Measurements from ENCODE around the gene KCP. TPM values are rescaled to one million over a fixed set of nuclear protein-coding genes. Genes with fewer than 3 reads are reported as not detected.

Gene KCP
- total RNA-seq, 1 experiment from 2014 or later, result 0.21 TPM

DNA sequence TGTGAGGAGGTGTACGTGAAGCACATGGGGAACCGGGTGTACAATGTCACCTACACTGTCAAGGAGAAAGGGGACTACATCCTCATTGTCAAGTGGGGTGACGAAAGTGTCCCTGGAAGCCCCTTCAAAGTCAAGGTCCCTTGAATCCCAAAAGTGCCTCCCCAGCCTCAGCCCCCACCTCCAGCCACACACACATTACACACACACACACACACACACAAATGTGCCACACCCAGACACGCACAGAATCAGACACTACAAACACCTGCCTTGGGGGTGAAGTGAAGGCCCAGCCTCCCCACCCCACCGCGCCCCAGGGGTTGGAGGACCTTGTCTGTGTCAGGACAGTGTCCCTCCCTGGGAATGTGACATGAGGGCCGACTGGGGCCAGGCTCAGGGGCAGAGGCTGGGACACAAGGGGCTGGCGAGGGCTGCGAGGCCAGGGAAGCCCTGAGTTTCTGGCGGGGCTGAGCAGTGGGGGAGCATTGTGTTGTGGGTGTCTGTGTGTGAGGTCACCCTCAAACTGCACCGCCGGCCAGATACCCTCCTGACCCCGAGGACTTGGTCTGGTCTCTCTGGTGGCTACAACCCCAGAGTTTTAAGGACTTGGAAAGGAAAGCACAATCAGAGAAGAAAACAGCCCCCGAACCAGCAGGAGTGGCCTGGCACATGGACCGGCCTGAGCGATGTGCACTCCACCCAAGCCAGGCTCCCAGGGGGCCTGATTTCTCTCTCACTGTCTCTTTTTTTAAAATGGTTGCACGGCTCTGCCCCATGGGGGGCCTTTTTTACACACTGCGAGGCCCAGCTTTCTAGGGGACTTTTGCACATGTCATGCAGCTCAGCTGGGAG is 51.9 kb downstream of the KCP start:
- no peak for DNase-seq (ENCODE audit: low spot score)

DNA sequence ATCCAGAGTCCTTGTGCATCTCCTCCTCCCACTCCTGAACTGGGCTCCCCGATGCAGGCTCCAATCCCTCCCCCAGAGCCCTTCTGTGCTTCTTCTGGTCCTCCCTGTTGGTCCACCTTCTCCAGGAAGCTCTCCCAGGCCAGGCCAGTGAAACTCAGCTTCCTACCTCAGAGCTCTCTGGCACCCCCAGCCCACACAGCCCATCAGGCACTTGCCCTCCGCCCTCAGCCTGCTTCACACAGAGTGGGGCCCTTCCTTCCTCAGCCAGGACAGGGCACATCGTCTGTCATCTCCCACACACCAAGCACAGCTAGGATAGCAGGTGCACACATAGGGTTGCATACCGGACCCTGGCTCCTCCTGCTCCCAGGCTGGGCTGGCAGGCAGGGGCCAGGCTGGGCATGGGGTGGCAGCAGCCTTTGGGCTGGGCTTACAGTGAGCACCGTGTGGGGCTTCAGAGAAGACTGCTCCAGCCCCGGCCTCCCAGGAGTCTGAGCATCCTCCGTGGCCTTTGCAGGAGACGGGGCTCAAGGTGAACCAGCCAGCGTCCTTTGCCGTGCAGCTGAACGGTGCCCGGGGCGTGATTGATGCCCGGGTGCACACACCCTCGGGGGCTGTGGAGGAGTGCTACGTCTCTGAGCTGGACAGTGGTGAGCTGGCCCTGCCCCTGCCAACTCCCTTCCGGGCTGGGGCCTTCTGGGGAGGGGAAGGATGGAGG is 54.3 kb downstream of the KCP start:
- DNase-seq (ENCODE audit: low spot score), result no peak

DNA sequence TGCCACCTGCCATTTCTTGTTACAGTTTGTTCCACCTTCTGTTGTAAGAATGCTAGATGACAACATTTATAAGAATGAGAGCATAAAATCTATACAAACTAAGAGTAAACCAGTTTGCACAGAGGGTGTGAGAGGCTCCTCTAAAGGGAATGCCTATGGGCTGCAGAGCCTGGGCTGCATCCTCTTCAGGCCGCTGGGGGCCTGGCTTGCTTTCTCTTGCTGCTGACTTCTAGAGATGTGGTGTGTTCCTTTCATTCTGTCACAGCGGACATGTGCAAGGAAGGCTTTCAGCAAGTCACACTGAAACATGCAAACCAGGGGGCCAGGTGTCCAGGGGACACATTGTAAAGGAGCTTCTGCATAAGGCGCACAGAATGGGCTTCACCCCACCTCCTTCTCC is 55.0 kb downstream of the KCP start:
- no peak for DNase-seq (ENCODE audit: low spot score)

DNA sequence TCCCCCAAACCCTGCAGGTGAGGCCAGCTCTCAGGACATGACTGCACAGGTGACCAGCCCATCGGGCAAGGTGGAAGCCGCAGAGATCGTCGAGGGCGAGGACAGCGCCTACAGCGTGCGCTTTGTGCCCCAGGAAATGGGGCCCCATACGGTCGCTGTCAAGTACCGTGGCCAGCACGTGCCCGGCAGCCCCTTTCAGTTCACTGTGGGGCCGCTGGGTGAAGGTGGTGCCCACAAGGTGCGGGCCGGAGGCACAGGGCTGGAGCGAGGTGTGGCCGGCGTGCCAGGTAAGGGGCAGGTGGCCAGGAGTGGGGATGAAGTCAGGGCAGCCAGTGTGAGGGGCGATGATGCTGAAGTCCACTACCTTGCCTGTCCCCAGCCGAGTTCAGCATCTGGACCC is 56.1 kb downstream of the KCP start:
- DNase-seq (ENCODE audit: low spot score), result no peak

DNA sequence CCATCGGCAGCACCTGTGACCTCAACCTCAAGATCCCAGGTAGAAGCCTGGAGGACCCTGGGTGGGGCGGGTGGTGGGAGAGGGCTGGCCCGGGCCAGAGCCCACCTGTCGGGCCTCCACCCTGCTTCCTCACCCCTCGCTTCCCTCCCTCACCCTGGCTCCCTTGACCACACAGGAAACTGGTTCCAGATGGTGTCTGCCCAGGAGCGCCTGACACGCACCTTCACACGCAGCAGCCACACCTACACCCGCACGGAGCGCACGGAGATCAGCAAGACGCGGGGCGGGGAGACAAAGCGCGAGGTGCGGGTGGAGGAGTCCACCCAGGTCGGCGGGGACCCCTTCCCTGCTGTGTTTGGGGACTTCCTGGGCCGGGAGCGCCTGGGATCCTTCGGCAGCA is 56.7 kb downstream of the KCP start:
- DNase-seq (ENCODE audit: low spot score), result no peak

DNA sequence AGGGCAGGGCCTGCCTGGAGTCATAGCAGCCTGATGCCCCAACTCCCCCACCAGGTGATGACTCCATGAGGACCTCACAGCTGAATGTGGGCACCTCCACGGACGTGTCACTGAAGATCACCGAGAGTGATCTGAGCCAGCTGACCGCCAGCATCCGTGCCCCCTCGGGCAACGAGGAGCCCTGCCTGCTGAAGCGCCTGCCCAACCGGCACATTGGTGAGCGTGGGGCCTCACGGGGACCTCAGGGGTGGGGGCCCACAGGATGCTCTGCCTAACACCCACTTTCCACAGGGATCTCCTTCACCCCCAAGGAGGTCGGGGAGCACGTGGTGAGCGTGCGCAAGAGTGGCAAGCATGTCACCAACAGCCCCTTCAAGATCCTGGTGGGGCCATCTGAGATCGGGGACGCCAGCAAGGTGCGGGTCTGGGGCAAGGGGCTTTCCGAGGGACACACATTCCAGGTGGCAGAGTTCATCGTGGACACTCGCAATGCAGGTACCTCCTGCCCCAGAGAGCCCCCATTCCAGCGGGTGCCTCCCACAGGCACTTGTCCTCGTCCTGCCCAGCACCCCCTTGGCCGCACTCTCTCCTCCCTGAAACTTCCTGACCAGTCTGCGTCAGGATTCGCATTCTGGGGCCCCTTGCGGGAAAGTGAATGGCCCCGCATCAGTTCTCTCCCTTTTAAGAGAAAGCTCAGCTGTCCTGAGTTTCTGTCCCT is 57.8 kb downstream of the KCP start:
- DNase-seq (ENCODE audit: low spot score), result no peak

DNA sequence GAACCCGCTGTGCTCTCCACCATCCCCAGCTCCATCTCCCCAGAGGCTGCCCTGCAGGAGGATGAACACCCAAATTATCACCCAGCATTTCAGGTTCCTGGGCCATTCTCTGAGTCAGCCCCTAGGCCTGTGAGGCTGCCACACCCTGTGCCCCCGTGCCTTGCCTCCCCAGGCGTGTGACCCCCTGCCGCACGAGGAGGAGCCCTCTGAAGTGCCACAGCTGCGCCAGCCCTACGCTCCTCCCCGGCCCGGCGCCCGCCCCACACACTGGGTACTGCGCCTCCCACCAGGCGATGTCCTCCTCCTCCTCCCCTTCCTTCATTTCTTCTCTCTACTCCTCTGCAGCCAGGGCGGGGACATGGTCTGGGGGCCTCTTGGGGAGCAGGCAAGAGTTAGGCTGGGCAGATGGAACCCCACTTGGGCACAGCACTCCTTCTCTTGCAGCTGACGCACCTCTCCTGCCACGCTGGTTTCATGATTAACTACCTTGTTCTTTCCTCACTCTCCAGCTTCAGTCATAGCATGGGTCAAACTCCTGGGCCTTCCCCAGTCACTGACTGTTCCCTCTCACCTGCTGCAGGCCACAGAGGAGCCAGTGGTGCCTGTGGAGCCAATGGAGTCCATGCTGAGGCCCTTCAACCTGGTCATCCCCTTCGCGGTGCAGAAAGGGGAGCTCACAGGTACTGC is 60.6 kb downstream of the KCP start:
- no peak for DNase-seq (ENCODE audit: low spot score)

DNA sequence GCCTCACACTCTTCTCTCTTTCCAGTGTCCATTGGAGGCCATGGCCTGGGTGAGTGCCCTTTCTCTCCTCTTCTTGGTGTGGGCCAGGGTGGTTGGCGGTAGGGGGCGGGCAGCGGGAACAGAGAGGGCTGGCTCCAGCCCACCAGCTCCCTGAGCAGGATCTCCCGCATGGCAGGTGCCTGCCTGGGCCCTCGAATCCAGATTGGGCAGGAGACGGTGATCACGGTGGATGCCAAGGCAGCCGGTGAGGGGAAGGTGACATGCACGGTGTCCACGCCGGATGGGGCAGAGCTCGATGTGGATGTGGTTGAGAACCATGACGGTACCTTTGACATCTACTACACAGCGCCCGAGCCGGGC is 61.4 kb downstream of the KCP start:
- no peak for DNase-seq (ENCODE audit: low spot score)

DNA sequence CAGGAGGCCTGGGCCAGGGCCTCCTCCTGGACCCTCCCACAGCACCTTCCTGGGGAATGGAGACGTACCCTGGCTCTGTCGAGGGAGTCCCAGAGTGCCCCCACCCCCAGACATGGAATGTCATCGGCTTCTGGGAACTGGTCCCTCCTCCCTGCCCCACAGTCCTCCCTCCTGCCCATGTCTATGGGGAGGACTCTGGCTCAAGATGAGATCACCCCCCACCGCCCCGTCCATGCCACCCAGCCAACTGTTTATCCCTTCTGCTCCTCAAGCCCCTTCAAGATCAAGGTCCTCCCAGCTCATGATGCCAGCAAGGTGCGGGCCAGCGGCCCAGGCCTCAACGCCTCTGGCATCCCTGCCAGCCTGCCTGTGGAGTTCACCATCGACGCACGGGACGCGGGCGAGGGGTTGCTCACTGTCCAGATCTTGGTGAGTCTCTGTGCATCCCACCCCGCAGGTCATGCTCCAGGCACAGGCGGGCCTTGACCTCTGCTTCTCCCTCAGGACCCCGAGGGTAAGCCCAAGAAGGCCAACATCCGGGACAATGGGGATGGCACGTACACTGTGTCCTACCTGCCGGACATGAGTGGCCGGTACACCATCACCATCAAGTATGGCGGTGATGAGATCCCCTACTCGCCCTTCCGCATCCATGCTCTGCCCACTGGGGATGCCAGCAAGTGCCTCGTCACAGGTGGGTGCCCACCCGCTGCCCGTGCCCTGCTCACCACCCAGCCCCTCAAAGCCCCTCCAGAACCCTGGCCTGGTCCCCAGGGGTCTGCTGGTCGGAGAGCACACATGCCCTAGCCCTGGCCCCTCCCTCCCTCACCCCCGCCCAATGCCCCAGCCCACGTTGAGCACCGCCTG is 62.0 kb downstream of the KCP start:
- no peak for DNase-seq (ENCODE audit: low spot score)

DNA sequence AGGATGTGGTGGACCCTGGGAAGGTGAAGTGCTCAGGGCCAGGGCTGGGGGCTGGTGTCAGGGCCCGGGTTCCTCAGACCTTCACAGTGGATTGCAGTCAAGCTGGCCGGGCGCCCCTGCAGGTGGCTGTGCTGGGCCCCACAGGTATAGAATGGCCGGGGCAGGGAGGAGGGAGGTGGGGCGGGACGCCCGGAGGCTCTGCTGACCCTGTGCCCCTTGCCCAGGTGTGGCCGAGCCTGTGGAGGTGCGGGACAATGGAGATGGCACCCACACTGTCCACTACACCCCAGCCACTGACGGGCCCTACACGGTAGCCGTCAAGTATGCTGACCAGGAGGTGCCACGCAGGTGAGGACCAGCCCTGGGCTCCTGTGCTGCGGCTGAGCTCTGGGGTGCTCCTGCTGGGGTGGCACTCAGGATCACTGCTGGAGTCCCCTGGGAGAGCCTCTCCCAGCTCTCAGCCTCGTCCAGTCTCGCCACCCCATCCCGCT is 62.7 kb downstream of the KCP start:
- no peak for DNase-seq (ENCODE audit: low spot score)

DNA sequence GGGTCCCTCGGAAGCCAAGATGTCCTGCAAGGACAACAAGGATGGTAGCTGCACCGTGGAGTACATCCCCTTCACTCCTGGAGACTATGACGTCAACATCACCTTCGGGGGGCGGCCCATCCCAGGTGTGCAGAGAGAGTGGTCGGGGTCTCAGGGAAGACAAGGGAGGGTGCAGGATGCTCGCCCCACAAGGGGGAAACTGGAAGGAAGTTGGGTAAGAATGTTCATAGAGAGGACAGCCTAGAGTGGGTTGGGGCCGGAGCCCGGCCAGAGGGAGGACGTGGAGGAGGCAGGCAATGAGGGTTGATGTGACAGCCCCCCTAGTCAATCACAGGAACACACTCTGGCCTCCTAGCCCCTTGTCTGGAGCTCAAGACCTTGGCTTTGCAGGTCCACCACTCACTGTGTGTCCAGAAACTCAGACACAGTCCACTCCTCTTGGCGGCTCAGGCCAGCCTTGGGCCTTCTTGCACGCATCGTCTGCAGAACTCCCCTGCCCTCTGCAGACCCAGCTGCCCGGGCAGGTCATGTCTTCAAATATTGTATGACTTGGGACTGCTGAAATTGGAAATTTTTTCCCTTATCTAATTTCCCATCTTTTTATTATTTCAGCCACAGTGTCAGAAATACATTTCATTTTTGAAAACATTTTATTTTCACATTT is 63.6 kb downstream of the KCP start:
- DNase-seq (ENCODE audit: low spot score), result no peak

DNA sequence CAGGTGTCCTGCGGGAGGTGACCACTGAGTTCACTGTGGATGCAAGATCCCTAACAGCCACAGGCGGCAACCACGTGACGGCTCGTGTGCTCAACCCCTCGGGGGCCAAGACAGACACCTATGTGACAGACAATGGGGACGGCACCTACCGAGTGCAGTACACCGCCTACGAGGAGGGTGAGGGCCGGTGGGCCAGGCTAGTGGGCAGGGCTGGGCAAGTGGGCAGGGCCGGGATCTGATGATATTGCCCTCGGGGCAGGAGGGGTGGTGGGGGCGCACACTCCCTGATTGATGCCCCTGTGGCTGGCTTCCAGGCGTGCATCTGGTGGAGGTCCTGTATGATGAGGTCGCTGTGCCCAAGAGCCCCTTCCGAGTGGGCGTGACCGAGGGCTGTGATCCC is 64.5 kb downstream of the KCP start:
- DNase-seq (ENCODE audit: low spot score), result no peak

DNA sequence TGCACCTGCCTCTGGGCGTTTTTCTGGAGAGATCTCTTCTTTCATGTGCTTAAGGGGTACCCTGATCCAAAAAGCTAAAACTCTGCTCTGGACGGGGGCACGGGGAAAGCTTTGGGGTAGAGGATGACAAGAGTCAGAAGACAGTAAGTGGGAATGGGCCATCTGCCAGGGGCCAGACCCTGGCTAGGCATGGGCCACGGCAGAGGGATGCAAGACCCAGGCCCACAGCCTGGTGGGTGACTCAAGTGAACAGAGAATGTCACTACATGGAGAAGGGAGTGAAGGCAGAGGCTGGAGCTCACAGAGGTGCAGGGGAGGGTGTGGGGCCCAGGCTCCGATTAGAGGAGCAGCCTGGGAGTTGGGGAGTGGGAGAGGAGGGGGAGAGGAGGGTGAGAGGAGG is 65.0 kb downstream of the KCP start:
- no peak for DNase-seq (ENCODE audit: low spot score)

DNA sequence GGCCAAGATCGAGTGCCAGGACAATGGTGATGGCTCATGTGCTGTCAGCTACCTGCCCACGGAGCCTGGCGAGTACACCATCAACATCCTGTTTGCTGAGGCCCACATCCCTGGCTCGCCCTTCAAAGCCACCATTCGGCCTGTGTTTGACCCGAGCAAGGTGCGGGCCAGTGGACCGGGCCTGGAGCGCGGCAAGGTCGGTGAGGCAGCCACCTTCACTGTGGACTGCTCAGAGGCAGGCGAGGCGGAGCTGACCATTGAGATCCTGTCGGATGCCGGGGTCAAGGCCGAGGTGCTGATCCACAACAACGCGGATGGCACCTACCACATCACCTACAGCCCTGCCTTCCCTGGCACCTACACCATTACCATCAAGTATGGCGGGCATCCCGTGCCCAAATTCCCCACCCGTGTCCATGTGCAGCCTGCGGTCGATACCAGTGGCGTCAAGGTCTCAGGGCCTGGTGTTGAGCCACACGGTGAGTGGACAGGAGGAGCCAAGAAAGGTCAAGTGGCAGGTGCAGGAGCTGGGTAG is 65.7 kb downstream of the KCP start:
- no peak for DNase-seq (ENCODE audit: low spot score)

DNA sequence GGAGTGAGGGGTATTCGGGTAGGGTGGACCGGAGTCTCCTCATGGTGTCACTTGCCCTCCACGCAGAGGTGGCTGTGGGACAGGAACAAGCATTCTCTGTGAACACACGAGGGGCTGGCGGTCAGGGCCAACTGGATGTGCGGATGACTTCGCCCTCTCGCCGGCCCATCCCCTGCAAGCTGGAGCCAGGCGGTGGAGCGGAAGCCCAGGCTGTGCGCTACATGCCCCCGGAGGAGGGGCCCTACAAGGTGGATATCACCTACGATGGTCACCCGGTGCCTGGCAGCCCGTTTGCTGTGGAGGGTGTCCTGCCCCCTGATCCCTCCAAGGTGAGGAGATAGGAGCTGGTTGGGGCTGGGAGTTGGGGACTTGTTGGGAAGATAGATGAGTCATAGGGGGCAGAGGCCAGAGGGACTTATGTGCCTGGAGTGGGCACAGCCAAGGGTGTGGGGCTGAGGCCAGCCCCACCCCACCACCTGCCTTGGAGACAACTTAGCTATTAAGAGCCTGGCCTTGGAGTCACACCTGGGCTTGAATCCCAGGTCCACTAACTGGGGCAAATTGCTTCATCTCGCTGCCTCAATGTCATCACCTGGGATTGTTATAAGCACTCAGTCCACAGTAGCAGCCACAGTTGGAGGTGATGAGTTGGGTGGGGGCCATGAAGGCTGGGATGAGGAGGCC is 66.4 kb downstream of the KCP start:
- no peak for DNase-seq (ENCODE audit: low spot score)

DNA sequence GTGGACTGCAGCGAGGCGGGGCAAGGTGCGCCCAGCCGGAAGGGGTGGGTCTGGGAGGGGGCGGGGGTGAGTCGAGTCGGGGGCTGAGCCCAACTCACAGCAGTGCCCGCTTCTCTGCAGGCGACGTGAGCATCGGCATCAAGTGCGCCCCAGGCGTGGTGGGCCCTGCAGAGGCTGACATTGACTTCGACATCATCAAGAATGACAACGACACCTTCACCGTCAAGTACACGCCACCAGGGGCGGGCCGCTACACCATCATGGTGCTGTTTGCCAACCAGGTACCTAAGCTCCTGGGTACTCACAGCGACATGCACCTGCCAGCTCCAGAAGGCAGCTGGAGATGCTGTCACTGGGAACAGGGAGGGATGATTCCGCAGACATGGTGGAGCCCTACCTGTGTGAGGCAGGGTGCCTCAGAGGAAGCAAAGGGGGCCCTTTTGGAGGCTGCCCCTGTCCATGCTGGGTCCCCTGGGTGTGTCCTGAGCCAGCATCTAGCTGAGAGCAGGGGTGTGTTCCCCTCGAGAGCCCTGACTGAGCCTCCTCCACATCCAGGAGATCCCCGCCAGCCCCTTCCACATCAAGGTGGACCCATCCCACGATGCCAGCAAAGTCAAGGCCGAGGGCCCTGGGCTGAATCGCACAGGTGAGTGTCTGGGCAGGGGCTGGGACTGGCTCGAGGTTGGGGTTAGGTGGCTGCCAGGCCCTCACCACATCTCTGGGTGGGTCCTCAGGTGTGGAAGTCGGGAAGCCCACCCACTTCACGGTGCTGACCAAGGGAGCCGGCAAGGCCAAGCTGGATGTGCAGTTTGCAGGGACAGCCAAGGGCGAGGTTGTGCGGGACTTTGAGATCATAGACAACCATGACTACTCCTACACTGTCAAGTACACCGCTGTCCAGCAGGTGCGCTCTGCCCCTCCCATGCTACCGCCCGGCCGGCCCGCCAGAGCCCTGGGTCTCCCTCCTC is 67.6 kb downstream of the KCP start:
- DNase-seq (ENCODE audit: low spot score), result no peak

DNA sequence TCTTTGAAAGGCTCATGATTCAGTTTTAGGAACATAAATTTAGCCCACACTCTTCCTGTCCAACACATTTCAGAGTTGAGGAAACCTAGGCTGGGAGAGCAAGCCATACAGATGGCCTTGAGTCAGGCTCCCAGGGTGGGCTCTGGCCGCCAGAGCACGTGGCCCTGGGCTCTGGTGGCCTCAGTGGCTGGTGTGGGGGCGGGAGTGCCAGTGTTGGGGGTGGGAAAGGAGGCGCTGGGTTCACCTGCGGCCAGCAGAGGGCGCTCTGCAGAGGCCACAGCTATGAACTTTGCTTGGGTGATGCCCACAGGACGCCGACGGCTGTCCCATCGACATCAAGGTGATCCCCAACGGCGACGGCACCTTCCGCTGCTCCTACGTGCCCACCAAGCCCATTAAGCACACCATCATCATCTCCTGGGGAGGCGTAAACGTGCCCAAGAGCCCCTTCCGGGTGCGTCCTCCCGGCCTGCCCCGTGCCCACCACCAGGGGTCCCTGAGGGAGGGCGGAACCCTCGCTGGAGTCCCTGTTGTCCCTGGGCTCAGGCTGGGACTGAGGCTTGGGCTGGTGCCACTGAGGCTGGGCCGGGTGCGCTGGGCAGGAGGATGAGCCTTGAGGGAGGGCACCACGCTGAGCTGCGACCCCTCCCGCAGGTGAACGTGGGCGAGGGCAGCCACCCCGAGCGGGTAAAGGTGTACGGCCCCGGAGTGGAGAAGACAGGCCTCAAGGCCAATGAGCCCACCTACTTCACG is 68.4 kb downstream of the KCP start:
- DNase-seq (ENCODE audit: low spot score), result no peak
